Transverse colon (tissue), 4 donors: Measurements from ENCODE around the gene CALHM4. TPM values are rescaled to one million over a fixed set of nuclear protein-coding genes. Genes with fewer than 3 reads are reported as not detected.

Experiments
- DNase-seq: peaks from one replicate; pipeline ENCODE4 v3.0.0-alpha.2; 2019
- H3K27ac ChIP-seq, 4 donors: fragments of 200-600 bp; sonication (generic); 2 replicates each; pipeline ENCODE4 v1.5.1; 2016 to 2018; ENCODE audit warnings: inconsistent platforms in 4 of 4
- H3K27me3 ChIP-seq: fragments of 200-600 bp; sonication (generic); 2 replicates; pipeline ENCODE4 v1.5.1; 2017; ENCODE audit warnings: inconsistent platforms
- H3K36me3 ChIP-seq, 4 donors: fragments of 200-600 bp; sonication (generic); 2 replicates each; pipeline ENCODE4 v1.5.1; 2017 to 2019; ENCODE audit warnings: inconsistent platforms in 4 of 4
- H3K4me1 ChIP-seq, 4 donors: fragments of 200-600 bp; sonication (generic); 2 replicates each; pipeline ENCODE4 v1.5.1; 2017 to 2020; ENCODE audit warnings: inconsistent platforms in 4 of 4
- H3K4me3 ChIP-seq, 4 donors: fragments of 200-600 bp; sonication (generic); 1 replicate in 1 of 4; 2 replicates in 3 of 4; pipeline versions ENCODE4 v1.5.1 to v1.6.1; 2017 to 2019; ENCODE audit warnings: inconsistent platforms in 4 of 4
- H3K9me3 ChIP-seq, 2 donors: fragments of 200-600 bp; sonication (generic); 2 replicates each; pipeline ENCODE4 v1.5.1; 2017 to 2019; ENCODE audit warnings: inconsistent platforms in 2 of 2
- CTCF ChIP-seq, 5 experiments: fragments of 200-600 bp in 3 of 5; fragments of 450-650 bp in 2 of 5; sonication (generic) in 3 of 5; IDR thresholded peaks; 1 replicate in 2 of 5; 2 replicates in 3 of 5; pipeline ENCODE4 v1.5.1; 2016 to 2017; ENCODE audit warnings: antibody characterized with exemption in 5 of 5, inconsistent platforms in 3 of 5, mild to moderate bottlenecking in 2 of 5, moderate library complexity in 1 of 5
- EP300 ChIP-seq: sonication (generic); formaldehyde crosslinking; IDR thresholded peaks from one replicate; pipeline ENCODE4 v1.6.1; 2017; ENCODE audit warnings: antibody characterized with exemption, low read depth
- POLR2A ChIP-seq: fragments of 450-650 bp; IDR thresholded peaks from one replicate; pipeline ENCODE4 v1.6.1; 2016; ENCODE audit warnings: antibody characterized with exemption, mild to moderate bottlenecking, moderate library complexity
- POLR2AphosphoS5 ChIP-seq, 3 donors: sonication (generic); formaldehyde crosslinking; IDR thresholded peaks; one replicate each; pipeline ENCODE4 v1.6.1; 2016; ENCODE audit warnings: antibody characterized with exemption in 3 of 3
- WGBS, 2 donors: methylation state at CpG; one replicate each; pipeline ENCODE4 v1.1.5; 2018; ENCODE audit warnings: low coverage in 1 of 2; 5-methylcytosine and 5-hydroxymethylcytosine counted together
- in situ Hi-C, 4 donors: fragments of 200-750 bp; cut with MboI; loops; one replicate each; pipeline versions ENCODE4 v1.15.0 to v1.15.1; 2017; ENCODE audit warnings: low sequenced_read_pairs in 3 of 4, low pct_ligation_motif_present in 1 of 4, low pct_unique_long_range_greater_than_20kb in 1 of 4
- intact Hi-C: fragments of 100-400 bp; cut with DNase I; formaldehyde crosslinking; loops from one replicate; pipeline ENCODE4 v1.15.1; 2023; ENCODE audit warnings: low total_unique reads
- total RNA-seq, 4 donors: library from RNA; depleted of rRNA; stranded (reverse); fragments of >200 nt; gene quantifications; one replicate each; pipeline ENCODE4 v1.1.0, GENCODE V29; 2016

CALHM4 gene
- total RNA-seq, 4 donors from 2014 or later, result not detected

- WGBS, 2 donors, result 64% methylated on average over 41 of the region's 42 CpGs; no CpG with 5 or more reads in 1 of the 2 donors
- intact Hi-C loops, result no loop called here
- peak overlapping the region in 2 of 4 donors; percentile 12 to 35 for H3K4me3 ChIP-seq
- in situ Hi-C loops, result no loop called here
- no peak for DNase-seq
- peaks cover 18% of the 10 kb centered on the region for H3K27me3 ChIP-seq
- H3K4me1 ChIP-seq, result peaks cover 1 to 13% (median 4%) of the 10 kb centered on the region in 4 donors
- H3K36me3 ChIP-seq, result no peaks in the 10 kb centered on the region
- no peaks in the 10 kb centered on the region for H3K9me3 ChIP-seq
- H3K27ac ChIP-seq, result no peak overlapping the region
- TF ChIP-seq POLR2A, result no peak
- TF ChIP-seq EP300, result no peak
- no peak for TF ChIP-seq POLR2AphosphoS5 (IDR thresholded peaks at IDR 0.05)
- TF ChIP-seq CTCF (IDR thresholded peaks at IDR 0.05), result no peak
These were observed 11.6 kb downstream of the CALHM4 start for GRCh38 chr6:116564921-116565872.

GRCh38 chr6:116568111-116568510 is 14.6 kb downstream of the CALHM4 start:
- Histone ChIP-seq H3K9me3 (no peaks in the 10 kb centered on the region), H3K27me3 (peaks cover 17% of the 10 kb centered on the region), H3K27ac (no peak overlapping the region), H3K36me3 (no peaks in the 10 kb centered on the region), H3K4me3 (no peak overlapping the region), H3K4me1 (peaks cover 11 to 22% (median 15%) of the 10 kb centered on the region in 4 donors)
- TF ChIP-seq EP300, result no peak
- TF ChIP-seq POLR2AphosphoS5 (IDR thresholded peaks at IDR 0.05), result no peak
- no peak for TF ChIP-seq POLR2A
- no peak for TF ChIP-seq CTCF (IDR thresholded peaks at IDR 0.05)
- in situ Hi-C loops, result no loop called here
- DNase-seq, result no peak
- intact Hi-C loops, result no loop called here

- in situ Hi-C loops (no loop called here), intact Hi-C loops (no loop called here)
- H3K4me3 ChIP-seq, result no peak overlapping the region
- no peaks in the 10 kb centered on the region for H3K36me3 ChIP-seq
- no peak for DNase-seq
- no peaks in the 10 kb centered on the region for H3K9me3 ChIP-seq
- TF ChIP-seq POLR2AphosphoS5 (IDR thresholded peaks at IDR 0.05) (no peak), CTCF (IDR thresholded peaks at IDR 0.05) (no peak), POLR2A (no peak), EP300 (no peak)
- peaks cover 11 to 28% (median 18%) of the 10 kb centered on the region in 4 donors for H3K4me1 ChIP-seq
- WGBS, 2 donors, result 57 to 65% methylated on average over 6 to 7 of the region's 7 CpGs
- no peak overlapping the region for H3K27ac ChIP-seq
- H3K27me3 ChIP-seq, result peaks cover 13% of the 10 kb centered on the region
These were observed 15.5 kb downstream of the CALHM4 start for GRCh38 chr6:116568821-116569755.
